ENCODE data around the gene LYRM1.
A peak's percentile ranks its signal among the peaks of the same experiment; 100 is the strongest.

LYRM1 gene

GRCh38 chr16:20866145-20866772 is 34.3 kb upstream of the LYRM1 start:
- Mint-ChIP-seq H3K36me3 (ENCODE audit: low read depth) (peaks cover 23% of the 10 kb centered on the region), H3K4me1 (ENCODE audit: low read depth) (peaks cover 29% of the 10 kb centered on the region), H3K27me3 (no peaks in the 10 kb centered on the region), H3K4me3 (no peak overlapping the region), H3K27ac (peak overlapping the region; percentile 72), H3K9me3 (no peaks in the 10 kb centered on the region)
- no peak for DNase-seq

- no peaks in the 10 kb centered on the region for H3K9me3 Mint-ChIP-seq
- H3K4me1 Mint-ChIP-seq (ENCODE audit: low read depth): peaks cover 32% of the 10 kb centered on the region
- no peak overlapping the region for H3K4me3 Mint-ChIP-seq
- no peak for DNase-seq
- H3K36me3 Mint-ChIP-seq (ENCODE audit: low read depth): peaks cover 20% of the 10 kb centered on the region
- H3K27me3 Mint-ChIP-seq: no peaks in the 10 kb centered on the region
- H3K27ac Mint-ChIP-seq: peak overlapping the region; percentile 72
These were observed 33.8 kb upstream of the LYRM1 start for GRCh38 chr16:20866801-20867200.

GRCh38 chr16:20867585-20867984 is 33.0 kb upstream of the LYRM1 start:
- H3K36me3 Mint-ChIP-seq (ENCODE audit: low read depth): peaks cover 16% of the 10 kb centered on the region

GRCh38 chr16:20868890-20869289 is 31.7 kb upstream of the LYRM1 start:
- H3K27me3 Mint-ChIP-seq: no peaks in the 10 kb centered on the region

More at GRCh38 chr16:20867585-20867984, 33.0 kb upstream of the LYRM1 start:
- Mint-ChIP-seq H3K9me3 (no peaks in the 10 kb centered on the region), H3K4me3 (no peak overlapping the region), H3K4me1 (ENCODE audit: low read depth) (peaks cover 38% of the 10 kb centered on the region), H3K27me3 (no peaks in the 10 kb centered on the region), H3K27ac (no peak overlapping the region)
- DNase-seq: no peak

GRCh38 chr16:20870122-20870820 is 30.3 kb upstream of the LYRM1 start:
- H3K27ac Mint-ChIP-seq: no peak overlapping the region
- H3K4me1 Mint-ChIP-seq (ENCODE audit: low read depth): peaks cover 56% of the 10 kb centered on the region
- H3K9me3 Mint-ChIP-seq: no peaks in the 10 kb centered on the region
- DNase-seq: no peak
- H3K27me3 Mint-ChIP-seq: no peaks in the 10 kb centered on the region
- peaks cover 9% of the 10 kb centered on the region for H3K36me3 Mint-ChIP-seq (ENCODE audit: low read depth)
- H3K4me3 Mint-ChIP-seq: no peak overlapping the region

More at GRCh38 chr16:20868890-20869289, 31.7 kb upstream of the LYRM1 start:
- no peaks in the 10 kb centered on the region for H3K9me3 Mint-ChIP-seq
- H3K4me1 Mint-ChIP-seq (ENCODE audit: low read depth): peaks cover 49% of the 10 kb centered on the region
- DNase-seq: no peak
- H3K27ac Mint-ChIP-seq: no peak overlapping the region
- no peak overlapping the region for H3K4me3 Mint-ChIP-seq
- peaks cover 9% of the 10 kb centered on the region for H3K36me3 Mint-ChIP-seq (ENCODE audit: low read depth)

- DNase-seq: no peak
- no peaks in the 10 kb centered on the region for H3K9me3 Mint-ChIP-seq
- H3K36me3 Mint-ChIP-seq (ENCODE audit: low read depth): peaks cover 10% of the 10 kb centered on the region
- peaks cover 53% of the 10 kb centered on the region for H3K4me1 Mint-ChIP-seq (ENCODE audit: low read depth)
- H3K4me3 Mint-ChIP-seq: no peak overlapping the region
- no peaks in the 10 kb centered on the region for H3K27me3 Mint-ChIP-seq
- no peak overlapping the region for H3K27ac Mint-ChIP-seq
These were observed 29.3 kb upstream of the LYRM1 start for GRCh38 chr16:20871258-20871657.

GRCh38 chr16:20871941-20872815 is 28.4 kb upstream of the LYRM1 start:
- Mint-ChIP-seq H3K9me3 (no peaks in the 10 kb centered on the region), H3K4me1 (ENCODE audit: low read depth) (peaks cover 48% of the 10 kb centered on the region), H3K36me3 (ENCODE audit: low read depth) (peaks cover 13% of the 10 kb centered on the region), H3K27me3 (no peaks in the 10 kb centered on the region), H3K4me3 (no peak overlapping the region), H3K27ac (no peak overlapping the region)
- no peak for DNase-seq

- Mint-ChIP-seq H3K4me3 (no peak overlapping the region), H3K9me3 (no peaks in the 10 kb centered on the region), H3K27me3 (no peaks in the 10 kb centered on the region), H3K4me1 (ENCODE audit: low read depth) (peaks cover 54% of the 10 kb centered on the region), H3K36me3 (ENCODE audit: low read depth) (peaks cover 18% of the 10 kb centered on the region), H3K27ac (peak overlapping the region; percentile 13)
- DNase-seq: no peak
These were observed 27.2 kb upstream of the LYRM1 start for GRCh38 chr16:20873331-20873730.

GRCh38 chr16:20874088-20874581 is 26.4 kb upstream of the LYRM1 start:
- H3K4me1 Mint-ChIP-seq (ENCODE audit: low read depth): peaks cover 62% of the 10 kb centered on the region

GRCh38 chr16:20875355-20875650 is 25.3 kb upstream of the LYRM1 start:
- H3K9me3 Mint-ChIP-seq: no peaks in the 10 kb centered on the region
- H3K36me3 Mint-ChIP-seq (ENCODE audit: low read depth): peaks cover 19% of the 10 kb centered on the region
- peak overlapping the region; percentile 53 for H3K4me3 Mint-ChIP-seq

More at GRCh38 chr16:20874088-20874581, 26.4 kb upstream of the LYRM1 start:
- Mint-ChIP-seq H3K27ac (peak overlapping the region; percentile 79), H3K36me3 (ENCODE audit: low read depth) (peaks cover 19% of the 10 kb centered on the region), H3K4me3 (peak overlapping the region; percentile 53), H3K9me3 (no peaks in the 10 kb centered on the region), H3K27me3 (no peaks in the 10 kb centered on the region)
- DNase-seq: no peak

GRCh38 chr16:20878682-20879147 is 21.9 kb upstream of the LYRM1 start:
- H3K4me3 Mint-ChIP-seq: no peak overlapping the region
- H3K36me3 Mint-ChIP-seq (ENCODE audit: low read depth): peaks cover 20% of the 10 kb centered on the region
- H3K27ac Mint-ChIP-seq: peak overlapping the region; percentile 44
- H3K27me3 Mint-ChIP-seq: no peaks in the 10 kb centered on the region
- no peak for DNase-seq
- peaks cover 59% of the 10 kb centered on the region for H3K4me1 Mint-ChIP-seq (ENCODE audit: low read depth)
- H3K9me3 Mint-ChIP-seq: no peaks in the 10 kb centered on the region

More at GRCh38 chr16:20875355-20875650, 25.3 kb upstream of the LYRM1 start:
- DNase-seq: no peak
- Mint-ChIP-seq H3K27me3 (no peaks in the 10 kb centered on the region), H3K27ac (peak overlapping the region; percentile 30), H3K4me1 (ENCODE audit: low read depth) (peaks cover 71% of the 10 kb centered on the region)

- no peaks in the 10 kb centered on the region for H3K27me3 Mint-ChIP-seq
- no peak for DNase-seq
- H3K9me3 Mint-ChIP-seq: no peaks in the 10 kb centered on the region
- peaks cover 26% of the 10 kb centered on the region for H3K36me3 Mint-ChIP-seq (ENCODE audit: low read depth)
- H3K27ac Mint-ChIP-seq: peak overlapping the region; percentile 44
- no peak overlapping the region for H3K4me3 Mint-ChIP-seq
- H3K4me1 Mint-ChIP-seq (ENCODE audit: low read depth): peaks cover 58% of the 10 kb centered on the region
These were observed 21.2 kb upstream of the LYRM1 start for GRCh38 chr16:20879175-20880040.

GRCh38 chr16:20880867-20881502 is 19.6 kb upstream of the LYRM1 start:
- peaks cover 58% of the 10 kb centered on the region for H3K4me1 Mint-ChIP-seq (ENCODE audit: low read depth)

More at GRCh38 chr16:20880867-20881502, 19.6 kb upstream of the LYRM1 start:
- no peak for DNase-seq
- no peaks in the 10 kb centered on the region for H3K9me3 Mint-ChIP-seq
- H3K27me3 Mint-ChIP-seq: no peaks in the 10 kb centered on the region
- H3K4me3 Mint-ChIP-seq: no peak overlapping the region
- H3K27ac Mint-ChIP-seq: no peak overlapping the region
- peaks cover 34% of the 10 kb centered on the region for H3K36me3 Mint-ChIP-seq (ENCODE audit: low read depth)

Measured in activated T-cell treated with anti-CD3 and anti-CD28 coated beads, Interleukin-2, amount 50 U/mL, for 24 hours (primary cell).